Lower leg skin (tissue), 3 donors: ENCODE results near the gene ANO9.

Source experiments
- CTCF ChIP-seq, 3 donors: fragments of 450-650 bp; IDR thresholded peaks; one replicate each; pipeline ENCODE4 v1.5.1; 2016; ENCODE audit warnings: antibody characterized with exemption in 3 of 3, mild to moderate bottlenecking in 3 of 3, moderate library complexity in 2 of 3
- POLR2A ChIP-seq, 2 donors: fragments of 450-650 bp; IDR thresholded peaks; one replicate each; pipeline ENCODE4 v1.6.1; 2016 to 2017; ENCODE audit warnings: antibody characterized with exemption in 2 of 2, mild to moderate bottlenecking in 1 of 2, moderate library complexity in 1 of 2

- TF ChIP-seq CTCF (IDR thresholded peaks at IDR 0.05): no peak
- TF ChIP-seq POLR2A (IDR thresholded peaks at IDR 0.05): no peak
Observed at GRCh38 chr11:415640-416041, 26.2 kb downstream of the ANO9 start.
